GM18505 (cell line): ENCODE data around the gene NUMBL.

ENCODE experiments used
- ATAC-seq: cut with Tn5 transposase; IDR thresholded peaks from one replicate; pipeline ENCODE4 v1.9.1; 2021; ENCODE audit not compliant: unreplicated experiment
- POLR2A ChIP-seq: IDR thresholded peaks from 4 replicates; pipeline ENCODE4 v1.6.1; 2011; ENCODE audit warnings: borderline replicate concordance; ENCODE audit not compliant: insufficient read depth, insufficient read length; ENCODE audit errors: extremely low read depth

The NUMBL gene

DNA sequence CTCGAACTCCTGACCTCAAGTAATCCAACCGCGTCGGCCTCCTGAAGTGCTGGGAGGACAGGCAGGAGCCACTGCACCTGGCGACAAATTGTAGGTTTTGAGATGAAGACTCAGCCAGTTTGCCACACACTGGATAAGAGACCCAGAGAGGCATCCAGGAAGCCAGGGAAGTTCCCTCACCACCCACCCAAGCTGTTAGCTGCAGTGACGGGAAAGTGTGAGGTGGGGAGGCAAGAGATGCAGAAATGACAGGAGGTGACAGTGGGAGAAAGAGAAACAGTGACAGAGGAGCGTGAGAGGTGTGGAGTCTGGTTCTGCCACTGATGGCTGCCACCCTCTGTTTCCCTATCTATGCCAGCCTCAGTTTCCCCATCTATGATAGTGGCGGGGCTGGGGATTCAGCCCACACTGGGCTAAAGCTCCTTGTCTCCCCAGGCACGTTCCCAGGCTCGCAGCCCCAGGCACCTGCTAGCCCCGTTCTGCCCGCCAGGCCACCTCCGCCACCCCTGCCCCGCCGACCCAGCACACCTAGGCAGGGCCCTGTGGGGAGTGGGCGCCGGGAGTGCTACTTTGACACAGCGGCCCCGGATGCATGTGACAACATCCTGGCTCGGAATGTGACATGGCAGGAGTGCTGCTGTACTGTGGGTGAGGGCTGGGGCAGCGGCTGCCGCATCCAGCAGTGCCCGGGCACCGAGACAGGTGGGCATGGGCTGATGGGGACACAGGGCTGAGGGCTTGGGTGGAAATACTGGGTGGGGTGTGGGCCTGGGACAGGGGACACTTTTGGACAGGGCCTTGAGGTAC lies 68.3 kb downstream of the NUMBL start:
- no peak for ATAC-seq
- TF ChIP-seq POLR2A = no peak

DNA sequence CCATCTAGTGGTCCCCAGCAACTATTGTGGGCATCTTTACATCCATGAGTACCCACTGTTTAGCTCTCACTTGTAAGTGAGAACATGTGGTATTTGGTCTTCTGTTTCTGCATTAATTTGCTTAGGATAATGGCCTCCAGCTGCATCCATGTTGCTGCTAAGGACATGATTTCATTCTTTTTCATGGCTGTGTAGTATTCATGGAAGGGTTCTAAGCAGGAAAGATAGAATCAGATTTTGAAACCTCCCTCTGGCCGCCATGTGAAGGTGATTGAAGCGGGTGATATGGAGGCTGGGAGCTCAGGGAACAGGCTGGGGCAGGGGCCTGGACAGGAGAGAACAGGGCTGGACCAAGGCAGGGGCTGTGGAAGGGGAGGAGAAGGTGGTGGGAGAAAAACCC lies 69.2 kb downstream of the NUMBL start:
- no peak for ATAC-seq

GRCh38 chr19:40620161-40620485 lies 70.3 kb downstream of the NUMBL start:
- ATAC-seq = no peak
- TF ChIP-seq POLR2A = no peak

More for the DNA sequence above, 69.2 kb downstream of the NUMBL start:
- TF ChIP-seq POLR2A = no peak

- no peak for TF ChIP-seq POLR2A
- no peak for ATAC-seq
These were observed 70.9 kb downstream of the NUMBL start for GRCh38 chr19:40619333-40620160.

DNA sequence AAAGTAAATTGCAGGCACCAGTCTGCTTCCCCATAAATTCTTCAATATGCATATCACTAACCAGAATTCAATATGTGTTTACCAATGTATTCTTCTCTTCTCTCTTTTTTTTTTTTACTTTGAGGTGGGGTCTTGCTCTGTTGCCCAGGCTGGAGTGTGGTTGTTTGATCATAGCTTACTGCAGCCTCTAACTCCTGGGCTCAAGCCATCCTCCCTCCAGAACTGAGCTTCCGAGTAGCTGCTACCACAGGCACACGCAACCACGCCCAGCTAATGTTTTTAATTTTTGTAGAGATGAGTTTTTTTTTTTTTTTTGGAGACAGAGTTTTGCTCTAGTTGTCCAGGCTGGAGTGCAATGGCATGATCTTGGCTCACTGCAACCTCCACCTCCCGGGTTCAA lies 72.5 kb downstream of the NUMBL start:
- no peak for TF ChIP-seq POLR2A
- ATAC-seq = no peak

- ATAC-seq = no peak
- no peak for TF ChIP-seq POLR2A
These were observed 73.5 kb downstream of the NUMBL start for GRCh38 chr19:40616941-40617340.

DNA sequence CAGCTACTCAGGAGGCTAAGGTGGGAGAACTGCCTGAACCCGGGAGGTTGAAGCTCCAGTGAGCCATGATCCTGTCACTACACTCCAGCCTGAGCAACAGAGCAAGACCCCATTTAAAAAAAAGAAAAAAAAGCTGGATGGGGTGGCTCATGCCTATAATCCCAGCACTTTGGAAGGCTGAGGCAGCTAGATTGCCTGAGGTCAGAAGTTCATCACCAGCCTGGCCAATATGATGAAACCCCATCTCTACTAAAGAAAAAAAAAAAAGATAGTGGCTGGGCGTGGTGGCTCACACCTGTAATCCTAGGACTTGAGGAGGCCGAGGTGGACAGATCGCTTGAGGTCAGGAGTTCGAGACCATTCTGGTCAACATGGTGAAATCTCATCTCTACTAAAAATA lies 74.3 kb downstream of the NUMBL start:
- no peak for TF ChIP-seq POLR2A
- ATAC-seq = no peak
